Left cardiac atrium (tissue), 4 donors: Measurements from ENCODE around the gene EFCAB9. TPM values are rescaled to one million over a fixed set of nuclear protein-coding genes. Genes with fewer than 3 reads are reported as not detected.
A peak's percentile ranks its signal among the peaks of the same experiment; 100 is the strongest.

ENCODE experiments used
- ATAC-seq, 2 donors: fragments of 200-7000 bp; cut with Tn5 transposase; one replicate each; pipeline ENCODE4 v1.9.1; 2020; ENCODE audit warnings: mild to moderate bottlenecking in 2 of 2, moderate library complexity in 2 of 2
- DNase-seq: peaks from one replicate; pipeline ENCODE4 v3.0.0-alpha.2; 2020
- intact Hi-C, 2 donors: fragments of 100-400 bp; cut with DNase I; formaldehyde crosslinking; loops; one replicate each; pipeline versions ENCODE4 v1.14.1 to v1.15.1; 2022 to 2023
- total RNA-seq, 2 donors: library from RNA; stranded (reverse); fragmentation: NEBNext Ultra II Directional; extraction: Animal tissue kit (Norgen Biotek cat#: 25700); gene quantifications; one replicate each; pipeline ENCODE4 v1.2.1, GENCODE V29; 2021
- donor health status: DM: no; HTN: yes; CAD: no.
- donor health status: DM: no; HTN: yes; CAD: no; lungs with severe emphysema.
- donor health status: DM: yes; HTN: yes; CAD: no.
- donor health status: Dilated cardiomyopathy.

The EFCAB9 gene
- total RNA-seq, 2 donors from 2014 or later, result not detected

DNA sequence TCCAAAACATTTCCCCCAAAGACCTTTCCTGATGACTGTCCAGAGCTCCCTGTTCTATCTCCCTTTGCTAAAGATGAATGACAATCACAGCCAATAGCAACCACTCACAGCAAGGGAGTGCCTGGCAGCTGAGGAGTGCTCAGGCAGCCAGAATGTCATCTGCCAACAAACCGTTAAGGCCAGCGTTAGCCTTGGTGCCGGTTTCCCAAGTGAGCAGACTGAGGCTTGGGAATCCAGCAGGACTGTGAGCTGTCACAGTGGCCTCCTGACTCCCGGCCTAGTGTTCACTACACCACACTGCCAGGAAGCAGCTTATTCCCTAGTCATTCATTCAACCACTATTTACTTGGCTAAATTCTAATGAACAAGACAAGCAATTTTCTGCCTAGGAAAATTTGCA is 30.6 kb upstream of the EFCAB9 start:
- ATAC-seq (peak; percentile 60), DNase-seq (peak; percentile 55)
- intact Hi-C loops, result no loop called here

DNA sequence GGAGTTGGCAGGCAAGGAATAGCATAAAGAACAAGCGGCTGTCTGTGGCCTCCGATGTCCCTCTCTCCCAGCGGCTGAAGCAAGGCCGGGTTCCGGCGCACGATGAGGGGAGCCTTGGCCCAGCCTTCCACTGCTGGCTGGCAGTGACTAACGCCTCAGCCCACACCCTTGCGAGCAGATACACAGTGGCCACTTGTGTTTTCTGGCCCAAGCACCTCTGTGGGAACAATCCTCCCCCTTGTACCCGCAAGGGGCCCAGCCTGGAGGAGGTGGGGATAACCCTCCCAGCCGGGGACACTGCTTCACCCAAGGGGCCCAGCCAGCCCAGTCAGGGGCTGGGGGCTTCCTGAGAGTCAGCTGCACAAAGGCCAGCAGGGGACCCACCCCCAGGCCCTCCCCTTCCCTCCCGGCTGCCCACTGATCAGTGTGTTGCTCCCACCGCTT is 29.2 kb upstream of the EFCAB9 start:
- DNase-seq, result peak; percentile 78
- peak; percentile 70 to 86 for ATAC-seq
- intact Hi-C loops, result no loop called here

DNA sequence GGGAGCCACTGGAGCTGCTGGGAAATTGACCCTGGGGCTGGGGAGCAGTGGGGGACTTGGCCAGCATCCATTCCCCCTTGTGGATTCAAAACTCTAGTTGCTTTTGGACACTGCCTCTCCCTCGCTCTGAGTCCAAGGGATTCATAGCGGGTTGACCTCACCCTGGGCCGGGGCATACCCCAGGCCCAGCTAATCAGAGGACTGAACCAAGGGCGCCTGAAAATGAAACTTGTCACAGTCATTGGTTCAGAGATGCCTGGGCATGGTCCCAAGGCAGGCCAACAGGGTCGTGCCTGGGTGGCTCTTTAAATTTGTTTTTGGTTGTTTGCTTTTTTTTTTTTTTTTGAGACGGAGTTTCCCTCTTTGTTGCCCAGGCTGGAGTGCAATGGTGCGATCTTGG is 28.5 kb upstream of the EFCAB9 start:
- no peak for ATAC-seq
- DNase-seq, result no peak
- intact Hi-C loops, result no loop called here

DNA sequence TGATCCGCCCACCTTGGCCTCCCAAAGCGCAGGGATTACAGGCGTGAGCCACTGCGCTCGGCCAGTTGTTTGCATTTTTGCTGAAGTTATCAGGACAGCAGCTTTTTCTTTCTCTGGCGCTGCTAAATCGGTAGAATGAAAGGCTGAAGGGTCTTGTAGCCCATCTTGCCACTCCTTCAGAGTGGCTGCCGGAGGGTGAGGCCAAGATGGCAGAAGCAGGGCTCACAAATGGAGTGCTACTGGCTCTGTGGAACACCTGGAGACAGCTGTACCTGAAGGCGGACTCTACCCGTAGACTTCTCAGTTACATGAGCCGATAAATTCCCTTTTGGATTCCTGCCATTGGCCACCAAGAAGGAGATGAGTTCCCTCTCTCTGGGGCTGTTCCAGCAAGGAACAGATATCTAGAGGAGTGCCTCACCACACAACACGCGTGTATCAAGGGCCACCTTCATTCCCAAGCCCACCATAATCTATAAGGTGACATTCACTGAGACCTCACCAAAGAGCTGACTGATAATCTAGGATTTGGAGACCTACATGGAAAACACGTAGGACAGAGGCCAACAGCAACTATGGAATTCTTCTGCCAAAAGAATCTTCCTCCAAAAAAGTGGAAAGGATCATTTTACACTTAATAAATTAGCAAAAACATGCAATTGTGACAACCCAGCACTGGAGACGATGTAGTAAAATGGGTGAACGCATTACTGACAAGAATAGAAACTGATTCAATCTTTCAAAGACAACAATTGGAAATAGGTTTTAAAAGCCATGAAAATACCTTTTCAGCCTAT is 27.7 kb upstream of the EFCAB9 start:
- intact Hi-C loops, result no loop called here
- no peak for DNase-seq

DNA sequence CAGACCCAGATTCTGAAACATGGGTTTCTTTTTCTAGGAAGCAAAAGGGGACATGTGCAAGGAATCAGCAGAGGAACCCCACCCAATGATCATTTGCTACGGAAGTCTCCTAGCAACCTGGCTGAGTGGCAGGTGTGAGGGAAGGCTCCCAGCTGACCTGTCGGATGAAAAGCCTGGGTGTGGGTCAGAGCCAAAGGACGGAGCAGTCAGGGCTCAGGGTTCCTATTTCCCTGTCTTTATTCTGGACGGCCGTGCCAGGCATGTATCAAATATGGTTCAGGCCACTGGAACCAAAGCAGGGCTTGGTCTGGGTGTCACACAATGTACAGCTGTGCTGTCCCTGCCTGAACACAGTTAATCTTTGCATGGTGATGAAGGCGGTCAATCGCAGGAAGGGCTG is 26.1 kb upstream of the EFCAB9 start:
- intact Hi-C loops, result no loop called here
- no peak for DNase-seq
- ATAC-seq, result peak in 1 of 2 donors; percentile 16

More for the DNA sequence above, 27.7 kb upstream of the EFCAB9 start:
- ATAC-seq, result no peak

DNA sequence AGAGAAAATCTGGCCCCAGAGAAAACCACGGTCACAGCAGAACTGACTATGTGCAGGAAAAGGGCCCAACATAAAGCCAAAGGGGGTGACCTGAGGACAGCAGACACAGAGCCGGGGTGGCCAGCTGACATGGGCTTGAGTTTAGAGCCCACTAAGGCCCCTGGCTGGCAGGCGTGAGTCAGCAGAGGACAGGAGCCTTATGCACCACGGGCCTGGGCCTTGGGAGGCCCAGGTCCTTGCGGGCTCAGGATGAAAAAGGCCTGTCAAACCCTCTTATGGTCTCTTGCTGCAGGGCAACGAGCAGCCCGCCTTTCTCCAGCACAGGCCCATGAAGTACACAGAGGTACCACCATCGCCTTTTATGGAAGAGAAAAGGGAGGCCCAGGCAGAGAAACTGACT is 25.7 kb upstream of the EFCAB9 start:
- intact Hi-C loops, result no loop called here
- DNase-seq (no peak), ATAC-seq (no peak)

DNA sequence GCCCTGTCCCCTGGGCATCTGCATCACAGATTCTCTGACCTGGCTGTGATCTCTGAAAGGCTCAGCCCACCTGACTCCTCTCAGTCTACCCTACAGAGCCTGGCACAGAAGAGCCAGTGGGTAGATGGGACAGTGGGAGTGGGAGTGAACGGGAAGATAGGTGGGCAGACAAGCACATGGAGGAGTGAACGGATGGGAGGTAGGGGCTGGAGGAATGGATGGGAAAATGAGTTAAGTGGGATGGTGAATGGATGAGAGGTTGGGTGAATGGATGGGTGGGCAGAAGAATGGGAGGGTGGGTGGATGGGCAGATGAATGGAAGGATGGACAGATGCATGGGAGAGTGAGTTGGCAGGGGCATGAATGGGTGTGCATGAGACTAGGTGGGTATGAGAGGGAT is 24.8 kb upstream of the EFCAB9 start:
- DNase-seq (no peak), ATAC-seq (no peak)
- intact Hi-C loops, result no loop called here

DNA sequence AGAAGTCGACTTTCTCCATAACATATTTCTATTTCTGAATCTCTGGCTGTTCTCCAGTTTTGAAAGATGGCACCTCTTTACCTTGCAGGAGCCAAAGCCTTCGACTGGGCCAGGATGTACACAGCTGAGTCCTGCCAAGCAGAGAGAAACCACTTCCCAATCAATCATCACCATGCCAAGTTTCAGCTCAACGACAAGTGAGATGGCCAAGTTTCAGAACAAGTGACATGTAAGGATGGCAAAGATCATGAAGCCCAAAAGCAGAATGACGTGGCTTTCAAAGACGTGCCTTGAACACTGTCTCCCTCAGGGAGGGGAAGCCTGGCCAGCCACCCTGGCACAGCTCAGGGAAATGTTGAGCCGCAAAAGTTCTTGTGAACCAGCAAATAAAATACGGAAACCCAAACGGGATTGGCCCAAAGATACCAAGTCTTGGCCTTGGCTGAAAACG is 23.7 kb upstream of the EFCAB9 start:
- intact Hi-C loops, result no loop called here
- DNase-seq (peak; percentile 35), ATAC-seq (peak; percentile 60 to 65)

DNA sequence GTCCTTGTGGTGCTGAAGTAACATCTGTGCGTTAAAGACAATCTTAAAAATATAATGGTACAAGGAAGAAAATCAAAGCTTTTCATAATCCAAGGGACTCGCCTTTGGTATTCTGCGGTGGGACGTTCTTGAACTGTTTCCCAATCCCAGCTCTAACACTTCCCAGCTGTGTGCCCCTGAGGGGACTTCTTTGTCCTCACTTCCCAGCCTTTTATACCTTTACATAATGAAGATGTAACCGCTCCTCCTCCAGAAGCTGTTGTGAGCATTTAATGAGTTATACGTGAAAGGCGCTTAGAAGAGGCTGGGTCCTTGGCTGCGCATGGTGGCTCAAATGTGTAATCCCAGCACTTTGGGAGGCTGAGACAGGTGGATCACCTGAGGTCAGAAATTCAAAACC is 22.9 kb upstream of the EFCAB9 start:
- ATAC-seq (no peak), DNase-seq (no peak)
- intact Hi-C loops, result no loop called here

DNA sequence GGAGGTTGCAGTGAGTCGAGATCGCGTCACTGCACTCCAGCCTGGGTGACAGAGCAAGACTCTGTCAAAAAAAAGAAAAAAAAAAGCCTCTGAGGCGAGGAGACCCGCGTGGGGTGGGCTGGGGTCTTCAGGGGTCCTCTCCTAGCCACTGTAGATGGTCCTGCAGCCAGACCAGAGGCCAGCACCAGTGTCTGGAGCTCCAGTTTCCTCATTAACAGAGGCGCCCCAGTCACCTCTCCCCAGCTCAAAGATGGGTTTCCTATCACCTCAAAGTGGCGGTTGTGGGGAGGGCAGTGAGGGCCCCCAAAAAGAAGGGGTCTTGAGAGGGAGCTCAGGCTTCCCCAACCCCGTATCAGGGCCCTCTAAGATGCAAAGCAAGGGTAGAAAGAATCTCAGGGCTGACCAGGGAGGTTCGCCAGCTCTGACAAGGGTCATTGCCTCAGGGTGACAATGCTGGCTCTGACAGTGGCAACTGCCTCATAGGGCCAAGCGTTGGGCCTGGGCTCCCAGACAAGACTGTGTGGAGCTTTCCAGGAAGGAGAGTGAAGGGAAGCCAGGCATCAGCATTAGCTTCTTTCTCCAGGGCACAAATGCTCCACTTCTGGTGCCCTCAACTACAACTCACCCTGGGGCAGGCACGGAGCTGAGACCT is 20.9 kb upstream of the EFCAB9 start:
- intact Hi-C loops, result no loop called here
- DNase-seq, result peak; percentile 65
- ATAC-seq, result peak; percentile 51 to 63

DNA sequence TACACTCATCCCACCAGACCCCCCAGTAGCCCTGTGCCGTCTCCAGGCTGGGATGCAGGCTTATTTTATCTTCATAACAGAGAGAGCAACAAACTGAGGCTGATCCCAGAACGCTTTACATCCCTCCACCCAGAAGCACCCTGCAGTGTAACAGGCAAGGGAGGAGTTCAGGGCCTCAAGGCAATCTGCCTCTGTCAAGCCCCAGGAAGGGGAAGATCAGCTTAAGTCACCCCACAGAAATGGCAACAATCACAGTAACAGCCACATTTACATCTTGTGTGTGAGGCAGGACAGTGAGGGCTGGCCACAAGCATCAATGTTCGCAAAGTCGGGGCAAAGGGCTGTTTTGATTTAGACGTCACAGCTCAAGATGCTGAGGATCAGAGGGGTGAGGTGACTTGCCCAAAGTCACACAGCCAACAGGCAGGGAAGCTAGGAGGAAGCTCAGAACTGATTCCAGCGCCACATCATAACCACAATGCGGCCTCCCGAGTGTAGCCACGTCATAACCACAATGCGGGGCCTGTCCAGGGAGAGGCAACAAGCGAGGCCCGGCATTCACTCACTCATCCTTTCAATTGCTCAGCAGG is 20.3 kb upstream of the EFCAB9 start:
- ATAC-seq (no peak), DNase-seq (peak; percentile 33)
- intact Hi-C loops, result no loop called here

DNA sequence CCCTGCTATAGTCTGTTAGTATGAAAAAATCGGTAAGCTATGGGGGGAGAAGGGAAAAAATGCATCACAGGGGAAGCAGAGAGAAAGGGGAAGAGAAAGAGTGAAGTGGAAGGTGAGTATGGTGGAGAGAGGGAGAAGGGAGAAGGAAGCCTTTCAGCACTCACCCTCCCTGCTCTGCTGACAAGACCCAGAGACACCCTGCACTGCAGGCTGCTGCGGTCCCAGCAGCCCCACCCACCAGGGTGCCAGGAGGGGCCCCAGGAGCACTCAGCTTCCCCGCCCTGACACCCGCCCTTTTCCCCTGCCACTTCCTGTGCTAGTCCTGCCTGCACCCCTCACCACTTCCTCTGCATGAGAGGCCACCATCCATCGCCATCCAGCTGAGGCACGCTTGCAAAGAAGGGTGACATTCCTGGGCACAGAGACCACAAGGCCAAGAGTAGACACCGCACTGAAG is 18.7 kb upstream of the EFCAB9 start:
- ATAC-seq (peak; percentile 59 to 63), DNase-seq (peak; percentile 76)
- intact Hi-C loops, result no loop called here

DNA sequence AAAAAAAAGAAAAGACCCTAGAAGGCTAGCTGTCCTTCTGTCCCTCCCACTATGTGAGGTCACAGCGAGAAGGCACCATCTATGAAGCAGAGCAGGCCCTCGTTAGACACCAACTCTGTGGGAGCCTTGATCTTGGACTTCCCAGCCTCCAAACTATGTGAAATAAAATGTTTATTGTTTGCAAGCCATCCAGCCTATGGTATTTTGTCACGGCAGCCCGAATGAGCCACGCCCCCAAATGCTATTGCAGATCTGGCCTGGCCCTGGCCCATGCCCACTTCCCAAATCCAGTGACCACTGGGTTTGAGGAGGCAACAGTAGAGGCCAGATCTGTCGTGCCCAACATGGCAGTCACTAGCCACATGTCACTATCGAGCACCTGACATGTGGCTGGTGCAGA is 16.8 kb upstream of the EFCAB9 start:
- DNase-seq (no peak), ATAC-seq (no peak)
- intact Hi-C loops, result no loop called here

DNA sequence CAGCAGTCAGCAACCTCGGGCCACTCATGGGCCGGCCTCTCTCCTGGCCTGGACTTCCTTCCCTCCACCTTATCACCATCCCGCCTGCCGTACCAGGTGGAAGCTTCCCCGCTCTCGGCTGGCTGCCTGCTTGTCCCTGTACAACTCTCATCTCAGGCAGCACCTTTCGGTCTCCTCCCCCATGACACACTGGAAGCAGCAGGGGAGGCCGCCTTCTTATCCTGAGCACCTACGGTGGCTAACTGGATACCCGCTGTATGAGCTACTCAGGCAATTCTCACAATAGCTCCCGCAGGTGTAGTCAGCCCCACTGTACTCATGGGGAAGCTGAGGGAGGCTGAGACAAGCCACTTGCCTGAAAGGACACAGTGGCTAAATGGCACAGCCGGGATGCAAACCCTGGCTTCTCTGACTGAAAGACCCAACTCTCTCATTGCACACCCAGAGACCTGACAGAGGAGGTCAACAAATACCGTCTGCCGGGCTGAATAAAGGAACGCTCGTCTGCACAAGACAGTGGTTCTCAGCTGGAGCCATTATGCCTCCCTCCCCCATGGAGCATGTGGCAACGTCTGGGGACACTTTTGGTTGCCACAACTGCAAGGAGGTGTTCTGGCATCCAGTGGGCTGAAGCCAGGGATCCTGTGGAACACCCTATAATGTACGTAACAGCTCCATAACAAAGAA is 15.5 kb upstream of the EFCAB9 start:
- intact Hi-C loops, result no loop called here
- ATAC-seq (peak in 1 of 2 donors; percentile 45), DNase-seq (no peak)

DNA sequence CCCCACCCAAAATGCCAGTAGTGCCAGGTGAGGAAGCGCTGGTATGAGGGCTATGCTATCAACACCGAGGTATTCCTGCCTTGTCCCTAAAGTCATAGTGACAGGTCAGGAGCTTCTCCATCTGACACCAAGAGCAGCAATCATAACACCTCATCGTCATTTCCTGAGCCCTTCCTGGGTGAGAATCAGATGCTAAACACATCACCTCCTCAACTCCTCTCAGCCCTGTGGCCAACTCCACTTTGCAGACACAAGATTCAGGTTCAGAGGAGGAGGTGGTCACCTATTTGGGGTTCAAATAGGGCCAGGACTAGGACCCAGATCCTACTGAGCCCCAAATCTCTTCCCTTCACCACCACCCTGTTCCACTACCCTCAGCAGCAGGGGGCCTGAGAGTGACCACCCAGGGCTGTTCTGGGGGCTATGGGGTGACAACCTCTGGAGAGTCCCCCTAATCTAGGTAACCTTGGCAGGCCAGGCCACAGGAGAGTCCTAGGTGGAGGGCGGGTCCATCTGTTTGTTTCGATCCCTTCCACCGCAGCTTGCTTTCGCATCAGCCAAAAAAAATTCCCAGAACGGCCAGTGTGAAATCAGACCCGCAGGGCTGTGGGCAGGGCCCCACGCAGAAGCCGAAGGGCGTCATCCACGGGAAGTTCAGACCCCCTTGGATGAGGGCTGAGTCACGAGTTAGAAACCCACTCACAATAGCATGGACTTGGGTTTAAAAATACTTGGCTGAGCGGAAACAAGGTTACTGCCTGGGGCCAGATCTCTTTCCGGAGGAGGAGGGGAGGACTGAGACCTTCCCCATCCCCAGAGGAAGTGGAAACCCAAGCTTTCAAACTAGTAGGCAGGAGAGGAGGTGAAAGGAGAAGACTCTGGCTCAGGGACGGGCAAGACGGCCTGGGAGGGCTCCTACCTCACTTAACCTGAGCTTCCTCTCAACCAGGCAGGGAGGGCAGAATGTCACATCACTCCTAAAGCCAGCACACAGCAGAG is 14.7 kb upstream of the EFCAB9 start:
- peak; percentile 51 to 54 for ATAC-seq
- DNase-seq, result peak; percentile 36

DNA sequence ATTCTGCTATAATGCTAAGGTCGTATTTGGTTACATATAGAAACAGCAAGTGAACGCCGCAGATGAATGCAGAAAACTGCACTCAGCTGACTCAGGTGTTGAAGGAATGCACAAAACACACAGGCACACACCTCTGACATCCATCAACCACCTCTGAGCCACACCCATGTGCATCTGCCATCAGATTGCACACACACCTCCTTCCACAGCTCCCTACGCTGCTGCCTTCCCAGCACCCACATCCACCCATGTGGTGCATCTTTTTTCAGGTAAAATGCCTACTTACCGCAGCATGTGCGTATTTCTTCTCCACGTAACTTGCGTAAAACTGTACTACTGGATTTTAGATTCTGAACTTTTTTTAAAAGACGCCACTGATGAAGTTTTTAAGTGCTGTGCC is 13.0 kb upstream of the EFCAB9 start:
- DNase-seq (no peak), ATAC-seq (no peak)
- intact Hi-C loops, result no loop called here

More for the DNA sequence above, 14.7 kb upstream of the EFCAB9 start:
- intact Hi-C loops, result no loop called here

DNA sequence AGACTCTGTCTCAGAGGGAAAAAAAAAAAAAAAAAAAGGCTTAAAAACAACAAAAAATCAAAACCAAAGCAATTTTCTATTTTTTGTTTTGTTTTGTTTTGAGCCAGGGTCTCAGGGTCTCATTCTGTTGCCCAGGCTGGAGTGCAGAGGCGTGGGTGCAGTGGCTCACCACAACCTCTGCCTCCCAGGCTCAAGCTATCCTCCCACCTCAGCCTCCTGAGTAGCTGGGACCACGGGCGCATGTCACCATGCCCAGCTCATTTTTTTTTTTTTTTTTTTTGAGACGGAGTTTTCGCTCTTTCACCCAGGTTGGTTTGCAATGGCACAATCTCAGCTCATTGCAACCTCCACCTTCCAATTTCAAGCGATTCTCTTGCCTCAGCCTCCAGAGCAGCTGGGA is 11.7 kb upstream of the EFCAB9 start:
- no peak for DNase-seq
- ATAC-seq, result no peak
- intact Hi-C loops, result no loop called here

DNA sequence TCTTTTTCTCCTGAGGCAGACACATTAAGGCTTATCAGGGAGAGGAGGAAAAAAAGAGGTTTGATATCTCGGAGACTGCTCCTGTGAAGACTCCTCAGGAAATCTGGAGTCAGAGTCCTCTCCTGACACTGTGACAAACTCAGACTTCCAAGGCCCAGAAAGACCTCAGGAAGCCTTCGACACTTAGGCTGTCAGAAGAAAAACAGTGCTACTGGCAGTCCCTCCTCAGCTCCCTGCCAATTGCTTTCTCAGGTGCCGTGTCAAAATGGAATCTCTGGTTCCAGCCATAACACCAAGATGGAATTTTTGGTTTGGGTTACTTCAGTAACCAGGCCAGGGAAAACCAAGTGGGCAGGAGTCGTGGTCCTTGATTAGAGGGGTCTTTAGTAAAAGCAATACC is 10.1 kb upstream of the EFCAB9 start:
- intact Hi-C loops, result no loop called here
- ATAC-seq (no peak), DNase-seq (no peak)
